NCI-H146 (cell line): Measurements from ENCODE around the gene ZGPAT.

ENCODE experiments used
- DNase-seq: peaks from one replicate; lab custom pipeline; 2025; lab: John Stamatoyannopoulos, UW

ZGPAT gene

GRCh38 chr20:63692436-63693082 lies 15.3 kb upstream of the ZGPAT start:
- no peak for DNase-seq

GRCh38 chr20:63693083-63693732 lies 14.6 kb upstream of the ZGPAT start:
- no peak for DNase-seq

GRCh38 chr20:63693733-63694583 lies 13.9 kb upstream of the ZGPAT start:
- DNase-seq: no peak

- no peak for DNase-seq
Measured at GRCh38 chr20:63694584-63695423, 13.0 kb upstream of the ZGPAT start.

- DNase-seq: no peak
Measured at GRCh38 chr20:63695424-63696305, 12.2 kb upstream of the ZGPAT start.

DNA sequence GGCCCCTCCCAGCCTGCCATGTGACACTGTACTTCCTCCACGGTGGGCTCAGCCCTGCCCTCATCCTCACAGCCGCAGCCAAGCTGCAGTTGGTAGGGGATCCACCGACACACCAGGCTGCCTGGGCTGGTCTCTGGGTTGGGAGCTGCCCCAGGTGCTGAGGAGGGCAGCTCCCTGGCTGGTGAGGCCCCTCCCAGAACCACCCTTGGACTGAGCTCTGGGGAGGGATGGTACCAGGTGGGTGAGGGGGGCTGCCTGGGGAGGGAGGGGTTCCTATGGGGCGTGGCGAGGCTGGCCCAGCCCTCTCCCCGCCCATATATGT lies 11.6 kb upstream of the ZGPAT start:
- DNase-seq: no peak

GRCh38 chr20:63696628-63697356 lies 11.0 kb upstream of the ZGPAT start, which contains the start of gene TNFRSF6B:
Gene TNFRSF6B (plus strand): TSS chr20:63696652. CDS start chr20:63696768, 116 bp downstream.
- DNase-seq: no peak

- no peak for DNase-seq
Measured at GRCh38 chr20:63697357-63697867, 10.4 kb upstream of the ZGPAT start.

- no peak for DNase-seq
Measured at GRCh38 chr20:63697868-63698545, 9.8 kb upstream of the ZGPAT start.

DNA sequence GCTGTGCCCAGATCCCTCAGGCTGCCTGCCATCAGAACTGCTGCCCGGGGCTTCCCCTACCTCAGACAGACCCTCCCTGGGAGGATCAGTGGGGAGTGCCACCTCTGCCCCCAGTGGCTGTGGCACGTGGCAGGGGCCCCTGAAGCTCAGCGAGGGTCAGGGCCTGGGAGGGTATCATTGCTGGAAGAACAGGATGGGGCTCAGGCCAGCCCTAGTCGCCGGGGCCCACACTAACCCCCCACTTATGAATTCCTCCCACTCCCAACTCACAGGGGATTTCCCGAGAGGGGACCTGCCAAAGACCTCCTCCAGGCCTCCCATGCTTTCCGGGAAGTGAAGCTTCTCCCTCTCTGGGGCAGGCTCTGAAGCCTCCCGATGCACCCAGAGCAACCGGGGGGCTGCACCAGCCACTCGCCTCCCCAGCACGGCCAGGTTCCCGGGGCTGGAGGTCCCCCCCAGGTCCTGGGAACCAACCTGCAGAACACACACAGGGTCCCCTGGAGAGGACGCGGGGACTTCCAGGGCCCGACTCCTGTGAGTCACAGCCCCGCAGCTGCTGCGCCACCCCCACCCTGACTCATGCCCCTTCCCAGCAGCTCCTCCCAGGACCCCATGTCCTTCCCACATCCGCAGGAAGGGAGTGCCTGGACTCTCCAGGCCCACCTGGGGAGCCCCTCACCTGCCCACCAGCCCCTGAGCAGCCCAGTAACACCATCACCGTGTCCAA lies 8.9 kb upstream of the ZGPAT start:
- DNase-seq: no peak

DNA sequence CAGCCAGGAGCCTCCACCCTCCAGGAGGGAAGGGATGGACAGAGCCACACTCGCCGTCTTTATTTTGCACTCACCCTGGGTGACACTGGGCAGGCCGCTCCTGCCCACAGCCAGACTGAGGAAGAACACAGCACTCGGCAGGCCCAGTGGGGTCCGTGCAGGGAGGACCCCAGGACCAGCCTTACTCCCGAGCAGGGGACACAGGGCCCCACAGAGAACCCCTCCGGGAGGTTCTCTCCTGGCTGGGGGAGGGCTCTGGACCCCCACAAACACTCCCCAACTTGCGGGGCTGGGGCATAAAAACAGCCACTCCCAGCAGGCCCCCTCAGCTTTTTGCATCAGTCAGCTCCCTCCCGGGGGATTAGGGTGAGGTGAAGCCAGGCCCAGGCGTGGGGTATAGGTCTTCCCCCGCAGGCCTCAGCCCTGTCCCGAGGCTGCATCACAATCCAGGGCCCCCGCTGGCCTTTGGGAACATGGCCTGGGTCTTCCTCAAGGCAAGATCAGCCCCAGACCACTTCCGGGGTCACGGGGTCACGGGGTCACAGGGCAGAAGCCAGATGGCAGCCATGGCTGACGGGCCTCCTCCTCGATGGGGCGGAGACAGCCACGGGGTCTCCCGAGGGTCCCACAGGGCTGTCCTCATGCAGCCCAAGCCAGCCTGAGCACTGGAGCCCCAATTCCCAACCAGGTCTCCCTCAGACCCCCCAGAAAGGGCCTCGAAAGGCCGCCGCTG lies 8.2 kb upstream of the ZGPAT start:
- no peak for DNase-seq

GRCh38 chr20:63700199-63701050 lies 7.4 kb upstream of the ZGPAT start:
- DNase-seq: no peak

- DNase-seq: no peak
Measured at GRCh38 chr20:63701051-63701328, 6.8 kb upstream of the ZGPAT start.

- DNase-seq: no peak
Measured at GRCh38 chr20:63701329-63702035, 6.4 kb upstream of the ZGPAT start.

DNA sequence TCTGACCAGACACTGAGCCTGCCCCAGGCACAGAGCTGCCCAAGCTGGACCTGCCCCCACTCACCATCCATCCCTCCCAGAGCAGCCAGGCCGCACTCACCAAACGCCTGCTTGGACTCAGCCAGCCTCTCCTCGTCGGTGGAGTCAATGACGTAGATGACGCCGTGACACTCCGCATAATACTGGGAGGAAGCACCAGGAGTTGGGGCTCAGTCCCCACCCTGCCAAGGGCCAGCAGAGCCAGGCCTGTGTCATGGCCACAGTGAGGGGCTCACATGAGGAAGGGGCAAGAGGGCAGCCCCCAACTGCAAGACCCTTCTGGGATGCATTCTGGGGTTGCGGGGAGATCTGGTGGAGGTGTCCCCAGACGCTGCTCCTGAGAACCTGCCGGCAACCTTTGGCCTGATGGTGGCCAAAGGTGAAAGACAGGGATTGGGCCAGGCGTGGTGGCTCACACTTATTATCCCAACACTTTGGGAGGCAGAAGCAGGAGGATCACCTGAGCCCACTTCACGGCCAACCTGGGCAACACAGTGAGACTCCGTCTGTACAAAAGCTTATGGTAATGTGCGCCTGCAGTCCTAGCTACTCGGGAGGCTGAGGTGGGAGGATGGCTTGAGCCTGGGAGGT lies 5.7 kb upstream of the ZGPAT start:
- no peak for DNase-seq

GRCh38 chr20:63702751-63703470 lies 4.9 kb upstream of the ZGPAT start:
- DNase-seq: no peak
